WTC11 (cell line): ENCODE results near the gene FLRT1. TPM values are rescaled to one million over a fixed set of nuclear protein-coding genes. Genes with fewer than 3 reads are reported as not detected.

Source experiments
- ATAC-seq: fragments of 200-7000 bp; cut with Tn5 transposase; 2 replicates; pipeline ENCODE4 v1.10.0; 2021; ENCODE audit warnings: mild to moderate bottlenecking, moderate library complexity
- CTCF ChIA-PET: fragments of 300-600 bp; sonication (Branson Sonifier 250); formaldehyde crosslinking; loops from one replicate; lab custom pipeline; 2021; ENCODE audit warnings: antibody characterized with exemption; lab: Charles Lee
- POLR2A ChIA-PET: fragments of 350-600 bp; sonication (Branson Sonifier 250); formaldehyde crosslinking; loops from one replicate; lab custom pipeline; 2021; ENCODE audit warnings: antibody characterized with exemption; lab: Charles Lee
- DNase-seq: peaks from one replicate; pipeline ENCODE4 v3.0.0; 2021; ENCODE audit warnings: low spot score
- H3K27ac Mint-ChIP-seq: 2 replicates; pipeline ENCODE4 v1.8.0; 2021; ENCODE audit warnings: mixed read lengths
- H3K27me3 Mint-ChIP-seq: 2 replicates; pipeline ENCODE4 v1.8.0; 2021; ENCODE audit warnings: low read depth, mild to moderate bottlenecking, moderate library complexity, mixed read lengths
- H3K36me3 Mint-ChIP-seq: 2 replicates; pipeline ENCODE4 v1.8.0; 2021; ENCODE audit warnings: mixed read lengths
- H3K4me1 Mint-ChIP-seq: 2 replicates; pipeline ENCODE4 v1.8.0; 2022; ENCODE audit warnings: mixed read lengths
- H3K4me3 Mint-ChIP-seq: 2 replicates; pipeline ENCODE4 v1.8.0; 2021; ENCODE audit warnings: mild to moderate bottlenecking, moderate library complexity, mixed read lengths
- H3K9me3 Mint-ChIP-seq: 2 replicates; pipeline ENCODE4 v1.8.0; 2021; ENCODE audit warnings: mixed read lengths
- CREM ChIP-seq: sonication (generic); formaldehyde crosslinking; IDR thresholded peaks from 2 replicates; pipeline ENCODE4 v1.8.1; 2022; ENCODE audit warnings: mild to moderate bottlenecking, missing genetic modification reagents, moderate library complexity
- ELF4 ChIP-seq: sonication (generic); formaldehyde crosslinking; IDR thresholded peaks from 2 replicates; pipeline ENCODE4 v1.8.1; 2022; ENCODE audit warnings: low read depth, mild to moderate bottlenecking, moderate library complexity, missing genetic modification reagents
- ETV6 ChIP-seq: sonication (generic); formaldehyde crosslinking; IDR thresholded peaks from 2 replicates; pipeline ENCODE4 v1.8.1; 2022; ENCODE audit warnings: mild to moderate bottlenecking, missing genetic modification reagents
- FOXP1 ChIP-seq: sonication (generic); formaldehyde crosslinking; IDR thresholded peaks from 2 replicates; pipeline ENCODE4 v1.8.0; 2022; ENCODE audit warnings: missing genetic modification reagents, mild to moderate bottlenecking, moderate library complexity, borderline replicate concordance
- GABPB1 ChIP-seq: sonication (generic); formaldehyde crosslinking; IDR thresholded peaks from 2 replicates; pipeline ENCODE4 v1.8.1; 2023; ENCODE audit warnings: mild to moderate bottlenecking, missing genetic modification reagents
- NFE2L1 ChIP-seq: sonication (generic); formaldehyde crosslinking; IDR thresholded peaks from 2 replicates; pipeline ENCODE4 v1.8.1; 2023; ENCODE audit warnings: missing genetic modification reagents
- SP1 ChIP-seq: sonication (generic); formaldehyde crosslinking; conservative IDR thresholded peaks from 2 replicates; pipeline ENCODE4 v1.8.1; 2022; ENCODE audit warnings: missing genetic modification reagents
- TP53 ChIP-seq: sonication (generic); formaldehyde crosslinking; IDR thresholded peaks from 2 replicates; pipeline ENCODE4 v1.8.1; 2023; ENCODE audit warnings: mild to moderate bottlenecking, missing genetic modification reagents
- ZNF219 ChIP-seq: sonication (generic); formaldehyde crosslinking; IDR thresholded peaks from 2 replicates; pipeline ENCODE4 v1.8.0; 2023; ENCODE audit warnings: missing genetic modification reagents, mild to moderate bottlenecking, borderline replicate concordance
- total RNA-seq: library from RNA; stranded (reverse); gene quantifications from 3 replicates; pipeline ENCODE4 v1.2.3, GENCODE V29; 2021
- TF ChIP-seq, protein P1 (sequence below): fragments of 250-450 bp; sonication (Bioruptor Pico); conservative IDR thresholded peaks from 2 replicates; pipeline ENCODE4 v1.9.0; 2021; ENCODE audit warnings: mild to moderate bottlenecking
- TF ChIP-seq, protein P2 (sequence below): sonication (generic); formaldehyde crosslinking; IDR thresholded peaks from 2 replicates; pipeline ENCODE4 v1.8.1; 2022; ENCODE audit warnings: mild to moderate bottlenecking, moderate library complexity, missing genetic modification reagents
- TF ChIP-seq, protein P3 (sequence below): sonication (generic); formaldehyde crosslinking; IDR thresholded peaks from 2 replicates; pipeline ENCODE4 v1.8.0; 2022; ENCODE audit warnings: mild to moderate bottlenecking, missing genetic modification reagents
- TF ChIP-seq, protein P4 (sequence below): sonication (generic); formaldehyde crosslinking; IDR thresholded peaks from 2 replicates; pipeline ENCODE4 v1.8.0; 2022; ENCODE audit warnings: mild to moderate bottlenecking, missing genetic modification reagents
- TF ChIP-seq, protein P5 (sequence below): fragments of 250-450 bp; sonication (Bioruptor Pico); IDR thresholded peaks from 2 replicates; pipeline ENCODE4 v2.1.2; 2022; ENCODE audit warnings: mild to moderate bottlenecking, moderate library complexity
- TF ChIP-seq, protein P6 (sequence below): sonication (generic); formaldehyde crosslinking; IDR thresholded peaks from 2 replicates; pipeline ENCODE4 v1.8.0; 2023; ENCODE audit warnings: missing genetic modification reagents
- TF ChIP-seq, protein P7 (sequence below): fragments of 250-450 bp; sonication (Bioruptor Pico); IDR thresholded peaks from 2 replicates; pipeline ENCODE4 v1.8.0; 2021; ENCODE audit warnings: mild to moderate bottlenecking
- TF ChIP-seq, protein P8 (sequence below): sonication (generic); formaldehyde crosslinking; conservative IDR thresholded peaks from 2 replicates; pipeline ENCODE4 v1.8.1; 2023; ENCODE audit warnings: mild to moderate bottlenecking, low read depth, missing genetic modification reagents, moderate library complexity

Gene FLRT1
- total RNA-seq, 1 experiment from 2014 or later = 0.20 TPM

DNA sequence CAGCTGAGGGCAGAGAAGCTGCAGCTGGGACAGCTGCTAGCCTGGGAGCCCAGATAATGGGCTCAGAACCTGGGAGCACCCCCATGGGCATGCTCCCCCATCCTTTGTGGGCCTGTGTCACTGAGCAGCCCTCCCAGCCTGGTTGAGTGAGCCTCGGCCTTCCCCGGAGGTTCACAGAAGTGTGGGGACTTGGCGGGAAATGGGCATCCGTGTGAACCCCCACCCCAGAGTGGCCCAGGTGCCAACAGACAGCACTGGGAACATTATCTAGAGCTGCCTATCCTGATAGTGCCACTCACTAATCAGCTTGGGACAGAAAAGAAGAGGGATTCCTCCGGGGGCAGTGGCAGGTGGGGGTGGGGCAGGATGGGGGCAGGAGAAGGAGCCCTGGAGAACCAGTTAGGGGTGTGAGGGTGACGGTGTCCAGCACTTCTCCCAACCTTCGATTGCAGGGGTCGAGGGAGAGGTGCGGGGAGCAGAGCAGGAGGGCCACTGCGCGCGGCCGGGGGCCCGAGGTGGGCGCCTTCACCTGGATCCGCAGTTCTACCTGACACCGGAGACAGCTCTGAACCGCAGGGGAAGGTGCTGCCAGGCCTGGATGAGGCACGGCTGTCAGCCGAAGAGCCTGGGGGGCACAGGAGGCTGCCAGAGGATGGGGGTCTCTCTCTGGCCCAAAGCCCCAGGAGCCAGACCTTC lies 33.1 kb downstream of the FLRT1 start (continued):
- TF ChIP-seq, protein P1, sequence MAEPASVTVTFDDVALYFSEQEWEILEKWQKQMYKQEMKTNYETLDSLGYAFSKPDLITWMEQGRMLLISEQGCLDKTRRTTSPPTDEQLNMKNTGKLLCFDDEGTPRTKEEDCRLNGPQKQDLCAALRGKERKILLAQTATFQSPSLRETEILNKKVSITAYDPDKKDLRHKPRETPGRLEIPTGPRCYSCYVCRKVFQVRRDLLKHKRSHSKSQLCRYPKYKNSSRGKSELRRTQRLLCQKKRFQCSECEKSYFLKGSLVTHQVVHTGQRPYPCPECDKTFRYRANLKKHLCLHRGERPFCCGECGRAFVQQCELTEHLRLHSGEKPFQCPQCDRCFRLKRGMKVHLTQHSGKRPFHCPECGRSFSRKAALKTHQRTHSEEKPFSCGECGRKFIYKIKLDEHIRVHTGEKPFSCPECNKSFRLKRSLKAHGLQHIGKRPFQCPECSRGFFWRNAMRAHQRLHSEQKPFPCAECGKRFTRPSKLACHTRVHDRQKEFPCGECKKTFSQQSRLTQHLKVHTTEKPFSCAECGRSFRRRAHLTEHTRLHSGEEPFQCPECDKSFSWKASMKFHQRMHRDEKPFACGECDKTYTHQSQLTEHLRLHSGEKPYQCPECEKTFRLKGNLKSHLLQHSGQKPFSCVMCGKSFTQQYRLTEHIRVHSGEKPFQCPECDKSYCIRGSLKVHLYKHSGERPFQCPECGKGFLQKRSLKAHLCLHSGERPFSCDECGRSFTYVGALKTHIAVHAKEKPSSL = no peak
- no peak for TF ChIP-seq TP53

DNA sequence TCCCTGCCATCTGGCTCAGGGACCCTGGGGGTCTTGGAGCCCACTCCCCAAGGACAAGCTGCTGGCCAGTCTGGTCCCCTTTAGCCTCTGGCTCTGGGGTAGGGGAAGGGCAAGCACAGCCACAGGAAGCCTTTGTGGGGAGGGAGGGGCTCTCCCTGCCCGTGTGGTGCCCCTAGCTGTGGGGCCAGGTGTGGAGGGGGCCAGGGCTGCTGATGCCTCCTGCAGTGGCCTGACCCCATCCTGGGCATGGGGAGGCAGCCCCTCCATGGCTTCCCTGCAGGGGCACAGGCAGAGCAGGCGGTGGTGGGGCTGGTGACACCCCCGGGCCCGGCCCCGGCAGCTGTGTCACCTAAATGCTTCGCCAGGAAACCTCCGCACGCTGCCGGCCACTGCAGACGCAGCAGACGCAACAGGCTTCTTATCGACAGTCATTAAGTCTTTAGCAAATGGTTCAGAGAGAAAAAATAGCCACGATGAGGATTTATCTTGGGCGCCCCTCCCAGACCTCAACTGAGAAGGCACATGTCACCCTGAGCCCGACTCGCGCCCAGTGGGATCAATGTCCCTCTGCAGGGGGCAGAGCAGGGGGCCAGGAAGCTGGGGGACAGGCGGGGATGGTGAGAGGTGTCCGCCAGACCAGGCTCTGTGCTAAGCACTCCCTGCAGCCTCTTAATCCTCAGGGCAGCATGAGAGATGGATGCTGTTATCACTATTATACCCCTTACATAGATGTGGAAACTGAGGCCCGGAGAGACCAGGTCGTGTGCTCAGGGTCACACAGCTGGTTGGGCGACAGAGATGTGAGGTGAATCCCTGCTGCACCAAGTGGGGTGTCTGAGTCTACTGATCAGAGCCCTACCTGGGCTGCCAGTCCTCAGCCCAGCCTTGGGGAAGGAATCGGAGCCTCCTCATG lies 33.9 kb downstream of the FLRT1 start:
- ATAC-seq = no peak
- TF ChIP-seq SP1 (CRISPR knock-in tag) = no peak
- TF ChIP-seq, protein P2, sequence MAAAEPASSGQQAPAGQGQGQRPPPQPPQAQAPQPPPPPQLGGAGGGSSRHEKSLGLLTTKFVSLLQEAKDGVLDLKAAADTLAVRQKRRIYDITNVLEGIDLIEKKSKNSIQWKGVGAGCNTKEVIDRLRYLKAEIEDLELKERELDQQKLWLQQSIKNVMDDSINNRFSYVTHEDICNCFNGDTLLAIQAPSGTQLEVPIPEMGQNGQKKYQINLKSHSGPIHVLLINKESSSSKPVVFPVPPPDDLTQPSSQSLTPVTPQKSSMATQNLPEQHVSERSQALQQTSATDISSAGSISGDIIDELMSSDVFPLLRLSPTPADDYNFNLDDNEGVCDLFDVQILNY (CRISPR knock-in tag) = no peak
- TF ChIP-seq, protein P3, sequence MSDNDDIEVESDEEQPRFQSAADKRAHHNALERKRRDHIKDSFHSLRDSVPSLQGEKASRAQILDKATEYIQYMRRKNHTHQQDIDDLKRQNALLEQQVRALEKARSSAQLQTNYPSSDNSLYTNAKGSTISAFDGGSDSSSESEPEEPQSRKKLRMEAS (CRISPR knock-in tag) = no peak
- TF ChIP-seq ETV6 (CRISPR knock-in tag) = no peak
- no peak for TF ChIP-seq GABPB1 (CRISPR knock-in tag)
- no peak for TF ChIP-seq FOXP1
- TF ChIP-seq, protein P4, sequence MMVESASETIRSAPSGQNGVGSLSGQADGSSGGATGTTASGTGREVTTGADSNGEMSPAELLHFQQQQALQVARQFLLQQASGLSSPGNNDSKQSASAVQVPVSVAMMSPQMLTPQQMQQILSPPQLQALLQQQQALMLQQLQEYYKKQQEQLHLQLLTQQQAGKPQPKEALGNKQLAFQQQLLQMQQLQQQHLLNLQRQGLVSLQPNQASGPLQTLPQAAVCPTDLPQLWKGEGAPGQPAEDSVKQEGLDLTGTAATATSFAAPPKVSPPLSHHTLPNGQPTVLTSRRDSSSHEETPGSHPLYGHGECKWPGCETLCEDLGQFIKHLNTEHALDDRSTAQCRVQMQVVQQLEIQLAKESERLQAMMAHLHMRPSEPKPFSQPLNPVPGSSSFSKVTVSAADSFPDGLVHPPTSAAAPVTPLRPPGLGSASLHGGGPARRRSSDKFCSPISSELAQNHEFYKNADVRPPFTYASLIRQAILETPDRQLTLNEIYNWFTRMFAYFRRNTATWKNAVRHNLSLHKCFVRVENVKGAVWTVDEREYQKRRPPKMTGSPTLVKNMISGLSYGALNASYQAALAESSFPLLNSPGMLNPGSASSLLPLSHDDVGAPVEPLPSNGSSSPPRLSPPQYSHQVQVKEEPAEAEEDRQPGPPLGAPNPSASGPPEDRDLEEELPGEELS (CRISPR knock-in tag) = no peak
- TF ChIP-seq, protein P5, sequence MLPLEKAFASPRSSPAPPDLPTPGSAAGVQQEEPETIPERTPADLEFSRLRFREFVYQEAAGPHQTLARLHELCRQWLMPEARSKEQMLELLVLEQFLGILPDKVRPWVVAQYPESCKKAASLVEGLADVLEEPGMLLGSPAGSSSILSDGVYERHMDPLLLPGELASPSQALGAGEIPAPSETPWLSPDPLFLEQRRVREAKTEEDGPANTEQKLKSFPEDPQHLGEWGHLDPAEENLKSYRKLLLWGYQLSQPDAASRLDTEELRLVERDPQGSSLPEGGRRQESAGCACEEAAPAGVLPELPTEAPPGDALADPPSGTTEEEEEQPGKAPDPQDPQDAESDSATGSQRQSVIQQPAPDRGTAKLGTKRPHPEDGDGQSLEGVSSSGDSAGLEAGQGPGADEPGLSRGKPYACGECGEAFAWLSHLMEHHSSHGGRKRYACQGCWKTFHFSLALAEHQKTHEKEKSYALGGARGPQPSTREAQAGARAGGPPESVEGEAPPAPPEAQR (CRISPR knock-in tag) = no peak
- TF ChIP-seq ZNF219 (CRISPR knock-in tag) = no peak
- TF ChIP-seq, protein P6, sequence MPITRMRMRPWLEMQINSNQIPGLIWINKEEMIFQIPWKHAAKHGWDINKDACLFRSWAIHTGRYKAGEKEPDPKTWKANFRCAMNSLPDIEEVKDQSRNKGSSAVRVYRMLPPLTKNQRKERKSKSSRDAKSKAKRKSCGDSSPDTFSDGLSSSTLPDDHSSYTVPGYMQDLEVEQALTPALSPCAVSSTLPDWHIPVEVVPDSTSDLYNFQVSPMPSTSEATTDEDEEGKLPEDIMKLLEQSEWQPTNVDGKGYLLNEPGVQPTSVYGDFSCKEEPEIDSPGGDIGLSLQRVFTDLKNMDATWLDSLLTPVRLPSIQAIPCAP (CRISPR knock-in tag) = no peak
- no peak for TF ChIP-seq NFE2L1 (CRISPR knock-in tag)
- TF ChIP-seq, protein P7, sequence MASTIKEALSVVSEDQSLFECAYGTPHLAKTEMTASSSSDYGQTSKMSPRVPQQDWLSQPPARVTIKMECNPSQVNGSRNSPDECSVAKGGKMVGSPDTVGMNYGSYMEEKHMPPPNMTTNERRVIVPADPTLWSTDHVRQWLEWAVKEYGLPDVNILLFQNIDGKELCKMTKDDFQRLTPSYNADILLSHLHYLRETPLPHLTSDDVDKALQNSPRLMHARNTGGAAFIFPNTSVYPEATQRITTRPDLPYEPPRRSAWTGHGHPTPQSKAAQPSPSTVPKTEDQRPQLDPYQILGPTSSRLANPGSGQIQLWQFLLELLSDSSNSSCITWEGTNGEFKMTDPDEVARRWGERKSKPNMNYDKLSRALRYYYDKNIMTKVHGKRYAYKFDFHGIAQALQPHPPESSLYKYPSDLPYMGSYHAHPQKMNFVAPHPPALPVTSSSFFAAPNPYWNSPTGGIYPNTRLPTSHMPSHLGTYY = no peak
- TF ChIP-seq, protein P1 = no peak
- TF ChIP-seq, protein P8, sequence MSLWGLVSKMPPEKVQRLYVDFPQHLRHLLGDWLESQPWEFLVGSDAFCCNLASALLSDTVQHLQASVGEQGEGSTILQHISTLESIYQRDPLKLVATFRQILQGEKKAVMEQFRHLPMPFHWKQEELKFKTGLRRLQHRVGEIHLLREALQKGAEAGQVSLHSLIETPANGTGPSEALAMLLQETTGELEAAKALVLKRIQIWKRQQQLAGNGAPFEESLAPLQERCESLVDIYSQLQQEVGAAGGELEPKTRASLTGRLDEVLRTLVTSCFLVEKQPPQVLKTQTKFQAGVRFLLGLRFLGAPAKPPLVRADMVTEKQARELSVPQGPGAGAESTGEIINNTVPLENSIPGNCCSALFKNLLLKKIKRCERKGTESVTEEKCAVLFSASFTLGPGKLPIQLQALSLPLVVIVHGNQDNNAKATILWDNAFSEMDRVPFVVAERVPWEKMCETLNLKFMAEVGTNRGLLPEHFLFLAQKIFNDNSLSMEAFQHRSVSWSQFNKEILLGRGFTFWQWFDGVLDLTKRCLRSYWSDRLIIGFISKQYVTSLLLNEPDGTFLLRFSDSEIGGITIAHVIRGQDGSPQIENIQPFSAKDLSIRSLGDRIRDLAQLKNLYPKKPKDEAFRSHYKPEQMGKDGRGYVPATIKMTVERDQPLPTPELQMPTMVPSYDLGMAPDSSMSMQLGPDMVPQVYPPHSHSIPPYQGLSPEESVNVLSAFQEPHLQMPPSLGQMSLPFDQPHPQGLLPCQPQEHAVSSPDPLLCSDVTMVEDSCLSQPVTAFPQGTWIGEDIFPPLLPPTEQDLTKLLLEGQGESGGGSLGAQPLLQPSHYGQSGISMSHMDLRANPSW (CRISPR knock-in tag) = no peak
- TF ChIP-seq ELF4 (CRISPR knock-in tag) = no peak
- TF ChIP-seq CREM (CRISPR knock-in tag) = no peak

More for the DNA sequence above, 33.9 kb downstream of the FLRT1 start:
- ChIA-PET CTCF (interaction anchor here (0.9 to 1.4 kb wide), 7 partner anchors 9 to 80 kb away, joined by 3 to 5 read pairs (median 4); no protein-coding TSS in a partner anchor), POLR2A (interaction anchor here (0.5 kb wide), 1 partner anchor 147 kb away, joined by 4 read pairs; no protein-coding TSS in a partner anchor)
- Mint-ChIP-seq H3K4me1 (peaks cover 12% of the 10 kb centered on the region; the same call in 1 of the 2 replicates), H3K27me3 (peaks cover 82% of the 10 kb centered on the region), H3K4me3 (no peak overlapping the region), H3K36me3 (no peaks in the 10 kb centered on the region), H3K9me3 (no peaks in the 10 kb centered on the region), H3K27ac (no peak overlapping the region)
- no peak for DNase-seq
